MG63 (cell line): ENCODE data around the gene CLRN3. TPM values are rescaled to one million over a fixed set of nuclear protein-coding genes. Genes with fewer than 3 reads are reported as not detected.
A peak's percentile ranks its signal among the peaks of the same experiment; 100 is the strongest.

Source experiments
- DNase-seq: peaks from one replicate; pipeline ENCODE4 v3.0.0-alpha.2; 2020
- H3K27me3 ChIP-seq: fragments of 250-450 bp; sonication (Bioruptor Pico); 2 replicates; pipeline ENCODE4 v1.5.1; 2020; ENCODE audit warnings: mild to moderate bottlenecking, moderate library complexity
- H3K36me3 ChIP-seq: fragments of 250-450 bp; sonication (Bioruptor Pico); 2 replicates; pipeline ENCODE4 v1.5.1; 2020; ENCODE audit warnings: mild to moderate bottlenecking, moderate library complexity
- H3K4me3 ChIP-seq: fragments of 250-450 bp; sonication (Bioruptor Pico); 2 replicates; pipeline ENCODE4 v1.5.1; 2020; ENCODE audit warnings: mild to moderate bottlenecking, moderate library complexity
- H3K9me3 ChIP-seq: fragments of 250-450 bp; sonication (Bioruptor Pico); 2 replicates; pipeline ENCODE4 v1.5.1; 2020; ENCODE audit warnings: mild to moderate bottlenecking, moderate library complexity
- total RNA-seq: library from RNA; depleted of rRNA; stranded (reverse); fragments of >200 nt; shearing (Covaris generic); gene quantifications from 2 replicates; pipeline ENCODE4 v1.2.3, GENCODE V29; 2014; ENCODE audit warnings: low replicate concordance

Gene CLRN3
- total RNA-seq, 1 experiment from 2014 or later = not detected

DNA sequence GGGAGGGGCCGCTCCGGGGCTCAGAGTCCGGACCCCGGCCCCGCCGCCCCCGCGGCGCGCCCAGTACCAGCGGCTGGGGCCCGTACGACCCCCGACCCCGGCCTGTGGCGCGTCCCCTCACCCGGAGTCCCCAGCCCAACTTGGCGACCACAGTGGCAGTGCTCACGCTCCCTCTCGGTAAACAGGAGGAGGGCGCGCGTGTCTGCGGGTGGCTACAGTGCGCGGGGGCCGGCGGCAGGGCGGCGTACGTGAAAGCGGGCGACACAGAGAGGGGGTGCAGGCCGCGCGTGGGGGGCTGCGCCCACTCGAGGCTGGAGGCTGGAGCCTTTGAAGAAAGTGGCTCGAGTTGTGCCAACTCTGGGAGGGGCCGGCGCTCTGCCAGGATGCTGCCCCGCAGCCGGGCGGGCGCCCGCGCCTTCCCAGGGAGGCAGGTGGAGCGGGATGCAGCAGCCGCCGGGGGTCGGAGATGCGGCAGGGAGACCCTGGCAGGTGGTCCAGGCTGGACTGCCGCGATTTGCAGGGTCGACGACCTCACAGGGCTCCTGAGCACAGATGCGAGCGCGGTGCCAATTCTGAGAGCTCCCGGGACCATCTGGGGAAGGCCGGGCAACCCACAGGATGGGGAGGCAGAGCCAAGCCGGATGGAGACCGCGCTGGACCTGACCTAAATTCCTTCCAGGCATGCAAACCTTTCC, 14.8 kb upstream of the CLRN3 start:
- Histone ChIP-seq H3K4me3 (peak overlapping the region; percentile 50), H3K27me3 (no peaks in the 10 kb centered on the region), H3K9me3 (no peaks in the 10 kb centered on the region), H3K36me3 (no peaks in the 10 kb centered on the region)
- DNase-seq = peak; percentile 65

DNA sequence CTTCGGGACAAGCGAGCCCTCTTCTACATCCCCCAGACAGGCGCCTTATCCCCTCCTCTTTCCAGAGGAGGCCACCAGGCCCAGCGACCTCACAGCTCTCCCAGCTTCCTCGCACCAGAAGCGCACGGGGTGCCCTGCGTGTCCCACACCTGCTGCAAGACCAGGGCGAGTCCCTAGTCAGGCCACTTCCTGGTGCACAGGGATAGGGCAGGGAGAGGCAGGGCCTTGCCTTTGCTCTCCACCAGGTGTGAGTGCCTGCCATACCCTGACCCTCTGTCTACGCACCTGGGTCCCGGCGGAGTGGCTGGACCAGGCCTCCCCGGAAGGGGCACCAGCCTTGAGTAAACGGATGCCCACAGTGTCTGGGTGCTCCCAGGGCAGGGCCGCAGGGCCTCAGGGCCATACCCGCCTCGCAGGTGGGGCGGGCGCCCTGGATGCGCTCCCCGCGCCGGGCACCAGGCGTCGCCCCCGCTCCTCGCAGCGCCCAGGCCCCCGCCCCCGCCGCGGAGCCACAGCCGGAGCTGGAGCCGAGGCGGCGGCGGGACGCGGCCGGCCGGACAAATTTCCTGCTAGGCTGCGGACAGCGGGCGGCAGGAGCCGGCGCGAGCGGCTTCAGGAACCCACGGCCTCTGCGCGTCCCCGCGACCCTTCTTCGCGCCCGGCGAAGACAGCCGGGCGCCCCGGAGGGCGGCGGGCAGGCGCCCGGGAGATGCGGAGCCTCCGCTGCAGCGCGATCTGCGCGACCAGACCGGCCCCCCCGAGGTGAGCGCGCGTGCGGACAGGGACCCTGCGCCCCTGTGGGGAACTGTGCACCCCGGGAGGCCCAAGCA, 14.0 kb upstream of the CLRN3 start, which contains the start of gene PTPRE:
Gene PTPRE (plus strand): TSS at position 556 of the 830 bp plus-strand sequence. CDS start 133,779 bp downstream, outside the sequence.
- H3K36me3 ChIP-seq = no peaks in the 10 kb centered on the region
- peak; percentile 75 for DNase-seq
- no peaks in the 10 kb centered on the region for H3K27me3 ChIP-seq
- H3K9me3 ChIP-seq = no peaks in the 10 kb centered on the region
- H3K4me3 ChIP-seq = peak within 1 kb of the TSS; percentile 50

DNA sequence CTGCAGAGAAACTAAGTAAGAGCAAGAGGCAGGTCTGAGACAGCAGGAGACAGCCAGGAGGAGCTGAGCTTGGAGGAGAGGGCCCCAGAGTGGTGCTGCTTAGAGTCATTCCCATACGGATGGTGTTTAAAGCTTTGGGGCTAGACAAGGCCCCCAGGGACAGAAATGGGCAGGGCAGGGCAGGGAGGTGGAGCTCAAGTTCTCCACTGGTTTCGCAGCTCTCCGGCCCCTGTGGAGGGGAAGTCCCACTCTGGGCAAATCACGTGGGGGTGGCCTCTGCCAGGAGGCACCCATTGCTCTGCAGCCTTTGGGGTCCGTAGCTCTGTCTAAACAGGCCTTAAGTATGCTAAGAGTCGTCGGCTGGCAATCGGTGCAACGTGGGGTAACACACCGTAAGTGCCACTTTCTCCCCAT, 13.1 kb upstream of the CLRN3 start:
- no peak for DNase-seq
- no peak overlapping the region for H3K4me3 ChIP-seq
- H3K27me3 ChIP-seq = no peaks in the 10 kb centered on the region
- no peaks in the 10 kb centered on the region for H3K9me3 ChIP-seq
- no peaks in the 10 kb centered on the region for H3K36me3 ChIP-seq

DNA sequence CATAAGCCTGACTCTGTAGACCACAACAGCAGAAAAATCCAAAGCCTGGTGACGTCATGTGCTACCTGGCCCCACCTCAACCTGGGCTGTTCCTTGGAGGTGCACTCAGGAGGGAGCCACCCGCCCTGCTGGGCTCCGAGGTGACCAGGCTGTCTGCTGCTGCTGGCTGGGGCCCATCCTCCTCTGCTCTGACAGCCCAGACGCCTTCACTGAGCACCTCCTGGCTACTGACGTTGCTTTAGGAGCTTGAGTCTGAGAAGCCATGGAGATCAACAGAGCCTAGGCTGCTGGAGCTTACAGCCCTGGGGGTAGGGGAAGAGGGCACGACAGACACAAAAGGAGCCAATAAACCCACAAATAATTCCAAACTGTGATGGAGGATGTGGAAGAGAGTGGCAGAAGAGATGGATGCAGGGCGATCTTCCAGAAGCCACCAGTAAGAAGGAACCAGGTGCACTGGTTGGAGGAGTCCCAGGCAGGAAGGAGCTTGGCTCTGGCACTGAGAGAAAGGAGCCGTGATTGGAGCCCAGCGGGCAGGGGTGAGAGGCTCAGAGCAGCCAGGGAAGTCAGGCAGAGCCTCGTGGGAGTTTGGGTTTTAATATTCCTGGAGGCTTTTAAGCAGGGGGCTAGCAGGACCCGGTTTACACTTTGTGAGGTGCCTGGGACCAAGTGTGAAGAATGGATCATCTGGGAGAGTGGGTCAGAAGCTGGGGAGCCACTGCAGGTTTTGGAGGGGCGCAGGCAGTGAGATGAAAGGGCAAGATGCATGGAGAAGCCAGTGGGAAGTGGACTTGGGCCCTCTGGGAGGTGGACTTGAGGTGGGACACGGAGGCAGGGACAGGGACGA, 12.5 kb upstream of the CLRN3 start:
- Histone ChIP-seq H3K27me3 (no peaks in the 10 kb centered on the region), H3K36me3 (no peaks in the 10 kb centered on the region), H3K9me3 (no peaks in the 10 kb centered on the region), H3K4me3 (no peak overlapping the region)
- no peak for DNase-seq

DNA sequence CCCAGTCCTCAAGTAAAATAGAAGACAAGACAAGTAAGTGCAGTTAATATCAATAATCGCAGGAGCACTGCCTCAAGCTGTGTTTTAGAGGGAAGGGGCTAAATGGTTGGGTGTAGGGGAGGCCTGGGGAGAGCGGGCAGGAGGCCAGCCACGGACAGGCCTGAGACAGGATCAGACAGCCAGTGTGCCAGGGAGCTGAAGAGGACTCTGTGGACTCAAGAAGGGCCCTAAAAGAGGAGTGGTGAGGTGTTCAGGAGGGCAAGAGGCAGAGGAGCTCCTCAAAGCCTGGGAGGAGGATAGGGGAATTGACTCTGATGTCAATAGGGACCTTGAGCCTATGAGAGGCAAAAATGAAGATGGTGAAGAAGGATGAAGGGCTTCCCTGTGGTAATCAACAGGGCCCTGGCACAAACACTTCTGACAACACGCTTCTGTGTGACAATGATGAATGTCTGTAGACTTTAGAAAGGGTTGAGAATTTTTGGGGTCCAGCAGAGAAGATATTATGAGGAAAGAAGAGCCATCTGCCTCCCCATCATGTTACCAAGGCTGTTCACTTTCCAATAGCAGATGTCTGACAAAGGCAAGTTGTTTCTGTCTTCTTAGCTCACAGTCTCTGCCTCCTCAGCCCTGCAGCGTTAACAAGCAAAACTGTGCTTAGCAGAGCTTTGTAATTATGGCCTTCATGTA, 11.7 kb upstream of the CLRN3 start:
- no peaks in the 10 kb centered on the region for H3K9me3 ChIP-seq
- H3K27me3 ChIP-seq = no peaks in the 10 kb centered on the region
- DNase-seq = no peak
- no peaks in the 10 kb centered on the region for H3K36me3 ChIP-seq
- H3K4me3 ChIP-seq = no peak overlapping the region

DNA sequence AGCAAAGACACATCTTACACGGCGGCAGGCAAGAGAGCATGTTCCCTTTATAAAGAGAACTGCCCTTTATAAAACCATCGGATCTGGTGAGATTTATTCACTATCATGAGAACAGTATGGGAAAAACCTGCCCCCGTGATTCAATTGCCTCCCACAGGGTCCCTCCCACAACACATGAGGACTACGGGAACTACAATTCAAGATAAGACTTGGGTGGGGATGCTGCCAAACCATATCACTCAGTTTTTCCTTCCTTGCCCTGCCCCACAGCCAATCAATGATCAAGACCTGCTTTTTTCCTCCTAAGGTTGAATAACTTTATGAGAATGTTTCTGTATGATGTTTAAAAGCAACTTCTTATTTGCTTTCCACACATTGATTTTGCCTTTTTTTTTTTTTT, 11.0 kb upstream of the CLRN3 start:
- no peak for DNase-seq
- H3K36me3 ChIP-seq = no peaks in the 10 kb centered on the region
- H3K4me3 ChIP-seq = no peak overlapping the region

DNA sequence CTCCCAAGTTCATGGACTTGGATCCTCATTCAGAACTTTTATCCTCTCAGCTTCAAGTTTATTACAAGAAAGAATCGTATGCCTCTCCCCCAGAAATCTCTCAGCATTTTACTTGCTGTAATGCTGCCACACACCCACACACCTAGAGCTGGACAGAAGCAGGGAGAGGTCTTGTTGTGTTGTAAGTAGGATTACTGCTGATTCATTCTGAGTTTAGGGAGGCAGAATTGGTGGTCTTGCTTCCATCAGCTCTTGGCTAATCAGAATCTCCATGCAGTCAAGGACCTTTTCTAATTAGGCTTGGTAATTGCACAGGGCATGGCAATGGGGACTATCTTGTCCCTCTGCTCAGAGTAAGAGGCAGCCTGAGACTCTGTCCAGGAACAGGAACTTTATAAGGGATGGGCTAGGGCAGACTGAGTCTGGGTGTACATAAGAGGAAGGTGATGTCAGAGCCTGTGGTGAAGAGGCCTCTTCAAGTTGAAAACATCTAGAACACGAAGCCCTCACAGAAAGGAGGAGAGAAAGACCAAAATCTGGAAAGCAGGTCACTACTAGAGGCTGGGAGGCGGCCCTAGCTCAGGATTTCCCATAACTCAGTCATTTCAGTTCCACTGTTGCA, 7.1 kb upstream of the CLRN3 start:
- DNase-seq = no peak
- Histone ChIP-seq H3K36me3 (no peaks in the 10 kb centered on the region), H3K9me3 (peaks cover 3% of the 10 kb centered on the region; the same call in 1 of the 2 replicates), H3K4me3 (no peak overlapping the region), H3K27me3 (peaks cover 3% of the 10 kb centered on the region; the same call in 1 of the 2 replicates)

More for the DNA sequence above, 11.0 kb upstream of the CLRN3 start:
- no peaks in the 10 kb centered on the region for H3K9me3 ChIP-seq
- H3K27me3 ChIP-seq = no peaks in the 10 kb centered on the region

DNA sequence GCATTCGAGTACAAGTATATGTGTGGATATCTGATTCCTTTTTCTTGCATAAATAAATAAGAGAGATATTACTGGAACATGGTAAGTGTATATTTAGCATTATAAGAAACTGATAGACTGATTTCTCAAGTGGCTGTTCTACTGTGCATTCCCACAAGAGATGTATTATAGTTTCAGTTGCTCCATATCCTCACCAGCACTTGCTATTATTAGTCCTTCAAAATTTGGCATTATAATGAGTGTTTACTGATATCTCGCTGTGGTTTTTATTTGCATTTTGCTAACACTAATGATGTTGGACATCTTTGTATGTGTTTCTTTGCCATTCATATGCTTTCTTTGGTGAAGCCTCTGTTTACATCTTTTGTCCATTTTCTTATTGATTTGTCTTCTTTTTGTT, 4.4 kb upstream of the CLRN3 start:
- H3K27me3 ChIP-seq = peaks cover 8% of the 10 kb centered on the region
- peaks cover 3% of the 10 kb centered on the region; the same call in 1 of the 2 replicates for H3K9me3 ChIP-seq
- H3K4me3 ChIP-seq = no peak overlapping the region
- no peak for DNase-seq
- H3K36me3 ChIP-seq = no peaks in the 10 kb centered on the region

DNA sequence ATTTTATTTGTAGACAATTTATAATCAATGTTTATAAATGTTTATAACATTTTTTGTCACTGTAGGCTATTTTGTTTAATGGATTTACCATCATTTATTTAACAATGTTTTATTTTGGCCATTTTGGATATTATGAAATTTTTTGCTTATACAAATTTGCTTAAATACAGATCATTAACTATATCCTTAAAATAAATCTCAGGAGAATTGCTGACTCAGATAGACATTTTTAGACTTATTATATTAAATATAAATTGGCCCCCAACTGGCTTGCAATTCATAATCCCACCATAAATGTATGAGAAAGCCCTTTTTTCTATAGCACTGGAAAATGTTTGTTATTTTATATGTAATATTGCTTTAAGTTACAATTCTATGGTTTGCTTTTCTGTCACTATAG, 3.8 kb upstream of the CLRN3 start:
- Histone ChIP-seq H3K36me3 (no peaks in the 10 kb centered on the region), H3K9me3 (peaks cover 3% of the 10 kb centered on the region; the same call in 1 of the 2 replicates), H3K27me3 (peaks cover 8% of the 10 kb centered on the region), H3K4me3 (no peak overlapping the region)
- no peak for DNase-seq

DNA sequence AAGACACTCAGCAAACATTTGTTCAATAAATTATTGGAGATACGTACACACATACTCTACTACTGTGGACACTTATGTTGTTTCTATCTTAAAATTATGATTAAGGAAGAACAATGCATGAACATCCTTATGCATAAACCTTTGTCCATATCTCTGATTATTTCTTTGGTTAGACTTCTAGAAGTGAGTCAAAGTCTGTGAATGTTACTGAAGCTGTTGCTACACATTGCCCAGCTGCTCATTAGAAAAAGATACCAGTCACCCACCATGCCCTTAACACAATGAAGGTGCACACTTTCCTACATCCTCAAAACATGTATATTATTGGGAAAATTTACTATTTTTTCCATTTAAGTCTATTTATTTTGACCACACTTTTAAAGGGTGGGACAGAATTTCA, 1.4 kb upstream of the CLRN3 start:
- H3K27me3 ChIP-seq = peaks cover 8% of the 10 kb centered on the region
- DNase-seq = no peak
- peaks cover 3% of the 10 kb centered on the region; the same call in 1 of the 2 replicates for H3K9me3 ChIP-seq

DNA sequence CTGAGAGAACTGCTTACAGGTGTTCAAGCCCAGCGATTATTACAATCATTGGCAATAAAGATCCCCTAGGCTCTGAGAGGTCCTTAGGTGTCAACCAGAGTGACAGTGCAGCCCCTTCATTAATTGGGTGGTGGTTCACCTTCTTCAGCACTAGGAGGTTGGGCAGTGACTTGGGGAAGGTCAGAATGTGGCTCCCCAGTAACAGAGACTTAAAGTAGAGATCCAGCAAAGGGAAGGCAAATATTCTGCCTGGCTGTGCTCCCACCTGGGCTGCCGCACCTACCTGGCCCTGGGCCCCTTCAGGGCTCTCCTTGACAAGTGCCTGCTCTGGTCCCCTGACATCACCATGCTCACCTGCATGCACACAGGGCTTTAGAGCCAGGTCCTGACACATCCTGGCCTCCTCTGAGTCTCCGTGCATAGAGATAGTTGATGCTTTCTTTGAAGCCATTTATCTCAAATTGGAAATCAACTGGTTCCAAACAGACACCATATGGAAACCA, 1.9 kb downstream of the CLRN3 start:
- peaks cover 5% of the 10 kb centered on the region; the same call in 1 of the 2 replicates for H3K27me3 ChIP-seq
- H3K9me3 ChIP-seq = no peaks in the 10 kb centered on the region
- DNase-seq = no peak
- no peak overlapping the region for H3K4me3 ChIP-seq
- no peaks in the 10 kb centered on the region for H3K36me3 ChIP-seq

More for the DNA sequence above, 1.4 kb upstream of the CLRN3 start:
- Histone ChIP-seq H3K36me3 (no peaks in the 10 kb centered on the region), H3K4me3 (no peak overlapping the region)

DNA sequence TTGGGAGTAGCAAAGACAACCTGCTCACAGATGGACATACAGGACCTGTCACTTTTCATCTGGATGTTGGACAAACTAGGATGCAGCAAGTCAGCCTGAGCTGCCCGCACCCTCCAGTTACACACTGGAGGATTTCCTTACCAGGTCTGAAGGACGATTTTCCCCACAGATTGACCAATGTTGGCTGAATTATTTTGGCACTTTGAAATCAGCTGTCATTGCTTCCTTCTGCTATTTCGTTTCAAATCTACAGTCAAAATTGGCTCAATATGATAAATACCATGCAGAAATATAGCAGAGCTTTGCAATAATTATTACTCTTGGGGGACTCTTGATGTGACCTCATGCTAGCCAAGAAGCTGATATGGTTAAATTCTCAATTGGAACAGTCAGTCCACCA, 2.5 kb downstream of the CLRN3 start:
- Histone ChIP-seq H3K36me3 (no peaks in the 10 kb centered on the region), H3K9me3 (no peaks in the 10 kb centered on the region)
- DNase-seq = no peak

DNA sequence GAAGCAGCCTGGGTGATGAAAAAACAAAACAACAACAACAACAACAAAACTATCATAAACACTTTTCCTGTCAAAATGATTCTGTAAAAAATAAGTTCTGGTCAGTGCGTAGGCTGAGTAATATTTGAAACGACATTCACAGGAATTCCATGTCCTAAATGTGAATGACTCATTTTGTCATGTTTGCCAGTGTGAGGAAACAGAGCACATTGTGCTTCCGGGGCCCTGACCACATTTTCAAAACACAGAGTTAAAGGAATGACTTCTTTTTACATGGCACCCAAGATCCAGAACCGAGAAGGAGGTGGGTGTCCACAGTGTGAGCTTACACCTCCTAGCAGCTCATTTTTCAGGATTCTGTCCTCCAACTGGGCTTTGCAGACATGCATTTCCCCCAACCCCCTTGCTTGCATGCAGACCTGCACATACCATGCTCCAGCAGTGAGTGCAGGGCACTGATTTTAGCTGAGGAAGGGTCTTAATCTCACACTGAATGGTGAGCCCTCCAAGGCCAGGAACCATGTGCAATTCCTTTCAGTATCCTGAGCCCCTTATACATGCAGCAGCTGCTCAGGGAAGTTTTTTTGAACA, 3.0 kb downstream of the CLRN3 start:
- no peaks in the 10 kb centered on the region for H3K9me3 ChIP-seq
- H3K27me3 ChIP-seq = peaks cover 5% of the 10 kb centered on the region; the same call in 1 of the 2 replicates
- DNase-seq = no peak
- H3K4me3 ChIP-seq = no peak overlapping the region
- no peaks in the 10 kb centered on the region for H3K36me3 ChIP-seq

More for the DNA sequence above, 2.5 kb downstream of the CLRN3 start:
- Histone ChIP-seq H3K27me3 (peaks cover 5% of the 10 kb centered on the region; the same call in 1 of the 2 replicates), H3K4me3 (no peak overlapping the region)

DNA sequence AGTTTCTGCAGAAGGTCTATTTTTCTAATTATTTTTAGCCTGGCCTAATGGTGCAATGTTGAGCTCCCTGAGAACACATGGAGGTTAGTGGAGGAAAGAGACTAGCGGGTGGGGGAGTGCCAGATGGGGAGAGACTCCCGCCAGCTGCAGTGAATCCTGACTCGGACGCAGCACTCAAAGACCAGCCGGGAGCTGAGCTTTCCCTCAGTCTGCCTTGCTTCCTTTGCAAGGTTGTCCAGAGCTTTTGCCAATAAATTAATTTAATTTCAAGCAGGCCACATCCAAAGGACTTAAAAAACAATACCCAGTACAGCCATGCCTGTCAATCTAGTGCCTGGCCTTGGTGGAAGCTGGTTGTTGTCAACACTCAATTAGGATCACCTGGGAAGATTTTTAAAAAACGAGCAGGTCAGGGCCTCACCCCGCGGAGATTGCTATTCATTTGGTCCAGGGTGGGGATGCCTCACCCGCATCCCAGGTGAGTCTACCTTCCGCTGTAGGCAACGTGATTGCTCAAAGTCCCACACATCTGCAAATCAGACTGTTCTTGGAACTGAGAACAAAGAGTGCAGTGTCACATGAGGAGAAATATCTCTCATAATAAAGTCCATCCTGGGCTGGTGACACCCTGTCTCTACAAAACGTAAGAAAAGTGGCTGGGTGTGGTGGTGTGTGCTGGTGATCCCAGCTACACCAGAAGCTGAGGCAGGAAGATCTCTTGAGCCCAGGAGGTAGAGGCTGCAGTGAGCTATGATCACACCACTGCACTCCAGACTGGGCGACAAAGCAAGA, 4.0 kb downstream of the CLRN3 start:
- Histone ChIP-seq H3K27me3 (peaks cover 5% of the 10 kb centered on the region; the same call in 1 of the 2 replicates), H3K36me3 (no peaks in the 10 kb centered on the region), H3K9me3 (no peaks in the 10 kb centered on the region), H3K4me3 (no peak overlapping the region)
- no peak for DNase-seq
